ENCODE data around the gene CTSS. TPM values are rescaled to one million over a fixed set of nuclear protein-coding genes. Genes with fewer than 3 reads are reported as not detected.
"Not testable (repeated sequence)": the region's sequence is repeated elsewhere in the genome, so short reads cannot be mapped to it uniquely, and the experiment has no call there.

The CTSS gene
- polyA plus RNA-seq, 1 donor, result 19.2 TPM

GRCh38 chr1:150775276-150775675 is 9.7 kb upstream of the CTSS start:
- no peak for DNase-seq

- DNase-seq, result no peak
Measured at GRCh38 chr1:150772326-150772725, 6.7 kb upstream of the CTSS start.

DNA sequence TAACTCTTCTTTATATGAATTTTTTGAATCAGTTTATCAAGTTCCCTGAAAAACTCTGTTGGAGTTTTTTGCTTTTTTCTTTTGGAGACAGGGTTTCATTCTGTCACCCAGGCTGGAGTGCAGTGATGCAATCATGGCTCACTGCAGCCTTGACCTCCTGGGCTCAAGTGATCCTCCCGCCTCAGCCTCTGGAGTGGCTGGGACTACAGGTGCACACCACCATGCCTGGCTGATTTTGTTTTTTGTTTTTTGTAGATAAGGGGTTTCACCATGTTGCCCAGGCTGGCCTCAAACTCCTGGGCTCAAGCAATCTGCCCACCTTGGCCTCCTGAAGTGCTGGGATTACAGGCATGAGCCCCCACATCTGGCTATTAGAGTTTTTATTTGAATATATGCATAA is 2.1 kb upstream of the CTSS start:
- DNase-seq, result not testable (repeated sequence)

- DNase-seq, result not testable (repeated sequence)
Measured at GRCh38 chr1:150765977-150766301, 361 bp upstream of the CTSS start.

DNA sequence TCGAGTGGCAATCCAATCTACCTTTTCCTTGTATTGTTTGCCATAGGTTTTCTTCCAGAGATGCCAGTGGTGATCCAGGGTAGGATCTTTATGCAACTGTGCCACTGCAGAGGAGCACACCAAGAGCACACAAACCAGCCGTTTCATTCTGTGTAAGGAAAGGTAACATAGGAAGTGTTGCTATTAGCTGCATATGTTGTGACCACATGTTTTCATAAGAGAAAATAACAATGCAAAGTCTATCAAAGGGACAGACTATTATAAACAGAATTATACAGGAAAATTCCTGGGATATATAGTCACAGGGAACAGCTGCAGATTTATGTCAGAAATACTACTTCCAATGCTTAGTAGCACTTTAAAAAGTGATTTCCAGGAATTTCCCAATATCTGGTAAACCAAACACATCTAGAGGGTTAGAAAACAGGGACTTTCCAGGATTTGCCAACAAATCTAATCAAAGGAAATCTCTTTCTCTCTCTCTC is 919 bp downstream of the CTSS start:
- DNase-seq, result peak; percentile 29

DNA sequence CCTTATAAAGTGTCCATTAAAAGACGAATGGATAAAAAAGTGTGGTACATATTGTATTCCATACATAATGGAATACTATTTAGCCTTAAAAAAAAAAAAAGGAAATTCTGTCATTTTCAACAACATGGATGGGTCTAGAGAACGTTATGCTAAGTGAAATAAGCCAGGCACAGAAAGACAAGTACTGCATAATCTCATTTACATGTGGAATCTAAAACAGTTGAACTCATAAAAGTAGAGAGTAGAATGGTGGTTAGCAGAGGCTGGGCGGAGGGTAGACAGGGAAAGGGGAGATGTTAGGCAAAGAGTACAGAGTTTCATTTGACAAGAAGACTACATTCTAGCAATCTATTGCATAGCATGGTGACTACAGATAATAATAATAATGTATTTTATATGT is 2.6 kb downstream of the CTSS start:
- no peak for DNase-seq

GRCh38 chr1:150762552-150762951 is 3.0 kb downstream of the CTSS start:
- DNase-seq, result no peak

DNA sequence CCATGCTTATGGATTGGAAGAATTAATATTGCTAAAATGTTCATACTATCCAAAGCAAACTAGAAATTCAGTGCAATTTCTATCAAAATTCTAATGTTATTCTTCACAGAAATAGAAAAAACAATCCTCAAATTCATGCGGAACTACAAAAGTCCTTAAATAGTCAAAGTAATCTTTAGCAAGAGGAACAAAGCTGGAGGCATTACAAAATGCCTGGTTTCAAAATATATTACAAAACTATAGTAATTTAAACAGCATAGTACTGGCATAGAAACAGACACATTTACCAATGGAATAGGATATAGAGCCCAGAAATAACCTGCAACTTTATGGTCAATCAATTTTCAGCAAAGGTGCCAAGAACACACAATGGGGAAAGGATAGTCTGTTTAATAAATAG is 3.8 kb downstream of the CTSS start:
- no peak for DNase-seq

DNA sequence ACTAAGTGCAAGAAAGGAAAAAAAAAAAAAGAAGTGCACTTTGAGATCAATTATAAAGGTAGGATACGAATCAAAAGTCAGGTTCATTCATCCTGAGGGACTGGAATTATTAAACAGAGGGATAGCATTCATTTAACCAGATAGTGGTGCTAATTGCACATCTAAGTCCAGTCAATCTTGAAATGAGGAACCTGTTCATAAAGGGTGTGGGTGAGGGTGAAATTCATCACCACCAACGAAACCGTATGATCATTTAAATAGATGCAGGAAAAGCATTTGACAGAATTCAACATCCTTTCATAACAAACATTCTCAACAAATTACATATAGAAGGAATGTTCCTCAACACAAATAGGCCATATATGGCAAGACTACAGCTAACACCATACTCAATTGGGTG is 5.6 kb downstream of the CTSS start:
- DNase-seq, result no peak

DNA sequence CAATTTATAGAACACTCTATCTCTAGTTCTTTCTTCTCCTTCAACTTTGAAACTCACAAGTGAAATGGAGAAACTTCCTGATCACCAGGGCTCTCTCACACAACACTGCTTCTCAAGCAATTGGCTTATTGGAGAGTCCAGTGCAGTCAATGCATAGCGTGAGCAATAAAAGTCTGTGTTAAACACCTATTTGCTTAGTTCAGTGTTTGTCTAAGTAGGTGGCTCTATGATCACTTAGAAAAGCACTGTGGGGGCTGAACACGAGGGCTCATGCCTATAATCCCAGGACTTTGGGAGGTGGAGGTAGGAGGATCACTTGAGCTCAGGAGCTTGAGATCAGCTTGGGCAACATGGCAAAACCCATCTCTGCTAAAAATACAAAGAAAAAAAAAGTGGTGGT is 12.2 kb downstream of the CTSS start:
- DNase-seq, result no peak

DNA sequence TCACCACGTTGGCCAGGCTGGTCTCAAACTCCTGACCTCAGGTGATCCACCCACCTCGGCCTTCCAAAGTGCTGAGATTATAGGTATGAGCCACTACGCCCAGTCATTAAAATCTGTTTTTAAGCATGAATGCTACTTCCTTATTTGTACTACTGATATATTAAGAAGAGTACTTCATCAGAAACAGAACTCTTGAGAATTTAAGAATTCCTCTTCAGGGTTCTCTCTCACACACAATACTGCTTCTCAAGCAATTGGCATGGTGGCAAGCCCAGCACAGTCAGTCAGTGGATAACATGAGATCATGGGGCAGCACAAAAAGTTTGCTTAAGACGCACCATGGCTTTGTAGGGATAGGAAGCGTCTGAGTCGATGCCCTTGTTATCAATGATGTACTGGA is 14.1 kb downstream of the CTSS start:
- DNase-seq, result no peak

DNA sequence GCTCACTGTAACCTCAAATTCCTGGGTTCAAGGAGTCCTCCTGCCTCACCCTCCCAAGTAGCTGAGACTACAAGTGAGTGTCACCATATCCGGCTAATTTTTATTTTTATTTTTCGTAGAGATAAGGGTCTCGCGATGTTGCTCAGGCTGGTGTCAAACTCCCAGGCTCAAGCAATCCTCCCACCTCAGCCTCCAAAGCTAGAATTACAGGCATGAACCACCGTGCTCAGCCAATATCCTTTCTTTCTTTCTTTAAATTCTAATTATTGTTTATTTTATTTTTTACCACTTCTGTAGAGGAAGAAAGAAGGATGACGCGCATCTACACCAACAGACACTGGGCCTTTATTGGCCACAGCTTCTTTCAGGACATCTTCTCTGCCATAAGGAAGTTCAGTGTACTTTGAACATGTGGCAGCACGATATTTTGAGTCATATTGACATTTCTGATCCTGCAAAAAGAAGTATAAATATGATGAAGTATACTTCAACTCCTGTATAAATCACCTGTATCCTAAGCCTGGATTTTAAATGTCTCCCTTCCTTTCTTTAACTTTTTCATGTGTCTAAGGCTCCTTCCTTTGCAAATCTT is 15.8 kb downstream of the CTSS start:
- DNase-seq, result no peak

DNA sequence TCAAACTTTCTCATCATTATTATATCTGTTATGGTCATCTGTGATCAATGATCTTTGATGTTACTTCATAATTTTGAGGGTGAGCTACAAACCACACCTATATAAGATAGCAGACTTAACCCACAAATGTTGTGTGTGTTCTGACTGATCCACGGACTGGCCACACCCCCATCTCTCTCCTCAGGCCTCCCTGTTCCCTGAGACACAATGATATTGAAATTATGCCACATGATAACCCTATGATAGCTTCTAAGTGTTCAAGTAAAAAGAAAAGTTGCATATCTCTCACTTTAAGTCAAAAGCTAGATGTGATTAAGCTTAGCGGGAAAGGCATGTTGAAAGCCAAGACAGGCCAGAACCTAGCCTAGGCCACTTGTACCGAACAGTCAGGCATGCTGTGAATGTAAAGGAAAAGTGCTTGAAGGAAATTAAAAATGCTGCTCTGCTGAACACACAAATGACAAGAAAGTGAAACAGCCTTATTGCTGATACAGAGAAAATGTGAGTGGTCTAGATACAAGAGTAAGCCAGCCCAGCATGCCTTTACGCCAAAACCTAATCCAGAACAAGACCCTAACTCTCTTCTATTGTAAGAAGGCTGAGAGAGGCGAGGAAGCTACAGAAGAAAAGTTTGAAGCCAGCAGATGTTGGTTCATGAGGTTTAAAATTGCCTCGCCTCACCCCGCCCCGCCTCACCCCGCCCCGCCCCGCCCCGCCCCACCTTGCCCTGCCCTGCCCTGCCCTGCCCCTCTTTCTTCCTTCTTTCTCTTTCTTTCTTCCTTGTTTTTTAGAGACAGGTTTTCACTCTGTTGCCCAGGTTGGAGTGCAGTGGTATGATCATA is 16.5 kb downstream of the CTSS start:
- DNase-seq, result no peak

DNA sequence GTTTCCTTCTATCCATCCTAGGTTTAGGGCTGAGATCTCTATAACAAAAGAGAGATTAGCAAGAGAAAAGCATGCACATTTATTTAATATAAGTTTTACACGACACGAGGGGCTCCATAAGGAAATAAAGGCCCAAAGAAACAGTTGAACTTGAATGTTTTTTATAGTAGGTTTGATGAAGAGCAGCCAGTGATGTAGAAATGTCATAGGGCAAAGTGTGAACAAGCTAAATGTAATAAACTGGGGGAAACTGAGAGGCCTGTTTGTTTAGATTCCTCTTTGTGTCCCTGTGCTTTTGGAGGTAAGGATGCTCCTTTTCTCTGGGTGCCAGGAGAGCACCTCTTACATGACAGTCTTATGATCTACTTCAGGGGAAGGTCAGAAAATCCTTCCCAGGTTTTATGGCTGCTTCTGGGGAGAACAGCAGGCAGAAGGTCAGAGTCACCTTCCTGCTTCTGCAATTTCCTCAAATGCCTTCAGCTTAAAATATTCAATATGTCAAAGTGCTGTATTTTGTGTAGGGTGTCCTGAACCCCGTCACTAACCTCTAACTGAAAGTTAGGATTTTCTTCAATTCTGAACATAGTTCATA is 35.4 kb downstream of the CTSS start:
- DNase-seq, result no peak

GRCh38 chr1:150724336-150724735 is 41.2 kb downstream of the CTSS start:
- DNase-seq, result no peak

DNA sequence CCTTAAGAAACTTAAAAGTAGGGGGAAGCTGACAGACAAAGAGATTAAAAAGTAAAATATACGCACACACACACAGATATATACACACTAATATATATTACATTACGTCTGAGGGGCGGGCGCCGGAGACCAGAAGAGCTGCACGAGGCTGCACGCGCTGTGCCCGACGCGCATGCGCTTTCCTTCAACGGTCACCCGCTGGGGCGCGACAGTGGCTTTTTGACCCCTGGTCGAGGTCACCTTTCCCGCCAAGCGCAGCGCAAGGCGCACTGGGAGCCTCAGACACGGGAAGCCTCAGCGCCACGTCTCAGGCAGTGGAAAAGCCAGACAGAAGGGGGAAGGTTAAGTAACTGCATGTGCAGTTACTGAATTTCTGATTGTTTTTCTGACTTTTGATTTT is 44.9 kb downstream of the CTSS start, which contains the start of gene HORMAD1:
HORMAD1 (minus strand) TSS at position 193 of the 400 bp plus-strand sequence. CDS start 1,390 bp downstream, outside the sequence.
- no peak for DNase-seq

GRCh38 chr1:150720098-150720497 is 45.5 kb downstream of the CTSS start:
- no peak for DNase-seq

- no peak for DNase-seq
Measured at GRCh38 chr1:150718225-150718891, 47.2 kb downstream of the CTSS start.

- not testable (repeated sequence) for DNase-seq
Measured at GRCh38 chr1:150709031-150709430, 56.5 kb downstream of the CTSS start.

DNA sequence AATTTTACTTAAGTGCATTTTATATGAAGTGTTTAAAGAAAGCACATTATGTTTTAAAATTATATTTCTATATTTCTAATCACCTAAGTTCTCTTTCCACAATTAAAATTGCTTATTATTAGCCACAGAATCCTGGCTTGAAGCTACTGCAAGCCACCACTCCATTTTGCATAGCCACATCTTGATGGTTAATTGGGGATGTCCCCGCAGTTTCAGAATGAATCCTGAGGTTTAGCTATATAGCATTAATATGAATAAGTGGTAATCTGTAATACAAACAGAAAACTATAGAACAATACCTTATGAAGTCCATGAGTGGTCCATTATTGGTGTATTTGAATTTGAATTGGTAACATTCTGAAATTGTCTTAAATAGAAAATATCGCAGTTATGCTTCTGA is 57.0 kb downstream of the CTSS start:
- DNase-seq, result no peak

DNA sequence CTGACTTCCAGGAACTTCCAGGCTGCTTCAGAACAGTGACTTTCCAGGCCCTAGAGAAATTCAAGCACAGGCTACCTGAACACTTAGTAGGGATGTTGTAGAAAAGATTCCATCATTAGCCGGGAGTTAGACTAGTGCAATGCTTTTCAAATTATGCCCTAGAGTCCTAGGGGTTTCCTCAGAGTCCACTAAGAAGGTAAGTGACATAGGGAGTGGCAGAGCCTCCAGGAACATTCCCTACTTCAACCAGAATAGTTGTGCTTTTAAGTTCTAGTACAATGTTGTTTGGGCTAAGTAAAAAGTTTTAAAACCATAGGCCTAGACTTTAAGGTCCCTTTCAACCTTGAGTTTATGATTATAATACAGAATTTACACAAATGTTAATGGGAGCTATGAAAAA is 59.5 kb downstream of the CTSS start:
- DNase-seq, result no peak

DNA sequence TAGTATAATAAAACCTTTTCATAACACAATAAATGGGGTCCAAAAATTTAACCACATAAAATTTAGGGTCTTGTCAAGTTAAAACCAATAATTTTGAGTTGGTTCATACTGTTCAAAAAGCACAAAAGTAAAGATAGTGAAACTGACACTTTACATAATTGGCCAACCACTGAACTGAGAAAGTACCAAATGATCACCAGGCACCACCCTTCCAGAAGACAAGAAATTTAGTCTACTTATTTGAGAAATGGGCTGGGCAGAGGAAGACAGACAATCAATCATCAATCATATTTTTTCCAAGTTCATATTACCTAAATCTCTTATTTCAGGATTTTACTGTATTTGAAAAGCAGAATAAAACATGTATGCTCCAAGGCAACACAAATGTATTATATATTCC is 62.2 kb downstream of the CTSS start:
- DNase-seq, result no peak

All from hindlimb muscle (tissue), 1 donor.